Panc1 (cell line): ENCODE results near the gene SLC22A23. TPM values are rescaled to one million over a fixed set of nuclear protein-coding genes. Genes with fewer than 3 reads are reported as not detected.

Experiments
- ATAC-seq: fragments of 200-7000 bp; cut with Tn5 transposase; 2 replicates; pipeline ENCODE4 v1.9.1; 2020; ENCODE audit warnings: mild to moderate bottlenecking, moderate library complexity
- BruUV-seq: library from RNA; stranded (reverse); fragments of 400-500 nt; replicated peaks from 2 replicates; lab custom pipeline; 2021; lab: Mats Ljungman, UMichigan
- CTCF ChIA-PET: fragments of 300-600 bp; sonication (Branson Sonifier 250); formaldehyde crosslinking; loops from one replicate; lab custom pipeline; 2022; ENCODE audit warnings: antibody characterized with exemption; lab: Charles Lee
- POLR2A ChIA-PET: fragments of 300-600 bp; sonication (Branson Sonifier 250); formaldehyde crosslinking; loops from one replicate; lab custom pipeline; 2022; ENCODE audit warnings: antibody characterized with exemption; lab: Charles Lee
- DNase-seq: peaks from one replicate; pipeline ENCODE4 v3.0.0-alpha.2; 2010; ENCODE audit warnings: low read depth, low spot score
- H3K27ac ChIP-seq: 2 replicates; pipeline ENCODE4 v1.5.1; 2011; ENCODE audit warnings: mild to moderate bottlenecking, low read length, inconsistent platforms
- H3K27me3 ChIP-seq: fragments of 200-500 bp; sonication (Bioruptor generic); 2 replicates; pipeline ENCODE4 v1.6.0; 2014; ENCODE audit warnings: low read length, inconsistent platforms; ENCODE audit not compliant: control insufficient read depth, insufficient read depth
- H3K36me3 ChIP-seq: fragments of 200-500 bp; sonication (Bioruptor generic); 2 replicates; pipeline ENCODE4 v1.5.1; 2014; ENCODE audit warnings: inconsistent platforms, mild to moderate bottlenecking, low read length, moderate library complexity; ENCODE audit not compliant: control insufficient read depth, insufficient read depth
- H3K4me1 ChIP-seq: 2 replicates; pipeline ENCODE4 v1.5.1; 2011; ENCODE audit warnings: inconsistent platforms, mild to moderate bottlenecking, low read length, moderate library complexity; ENCODE audit not compliant: control insufficient read depth, insufficient read depth
- H3K4me3 ChIP-seq, 2 experiments: 2 replicates each; pipeline ENCODE4 v1.5.1; 2011 to 2012; ENCODE audit warnings: low read depth in 2 of 2, low read length in 2 of 2, mild to moderate bottlenecking in 2 of 2, inconsistent platforms in 1 of 2, moderate library complexity in 1 of 2
- H3K9me3 ChIP-seq: fragments of 200-500 bp; sonication (Bioruptor generic); 2 replicates; pipeline ENCODE4 v1.5.1; 2014; ENCODE audit warnings: low read depth, mild to moderate bottlenecking, inconsistent platforms, low read length, moderate library complexity; ENCODE audit not compliant: control insufficient read depth, insufficient read depth
- POLR2AphosphoS5 ChIP-seq: IDR thresholded peaks from 2 replicates; pipeline ENCODE4 v1.6.1; 2012; ENCODE audit warnings: mild to moderate bottlenecking, low read depth, low read length, moderate library complexity
- SIN3A ChIP-seq: IDR thresholded peaks from 2 replicates; pipeline ENCODE4 v1.6.1; 2012; ENCODE audit warnings: low read depth, mild to moderate bottlenecking, low read length, moderate library complexity, borderline replicate concordance; ENCODE audit not compliant: insufficient read depth
- TCF7L2 ChIP-seq: IDR thresholded peaks from 2 replicates; pipeline ENCODE4 v1.6.1; 2011; ENCODE audit warnings: mild to moderate bottlenecking, low read depth, low read length, inconsistent platforms
- in situ Hi-C: cut with HindIII; loops from 2 replicates; pipeline ENCODE4 v1.10.0; 2016; ENCODE audit warnings: low sequenced_read_pairs, low pct_unique_long_range_greater_than_20kb
- intact Hi-C: fragments of 100-400 bp; cut with micrococcal nuclease; formaldehyde crosslinking; loops from one replicate; pipeline ENCODE4 v1.10.0; 2022; ENCODE audit not compliant: unreplicated experiment
- total RNA-seq: library from RNA; stranded (reverse); gene quantifications from one replicate; pipeline ENCODE4 v1.2.1, GENCODE V29; 2021; ENCODE audit not compliant: unreplicated experiment
- TF ChIP-seq, protein P1 (sequence below), 2 experiments: IDR thresholded peaks; 2 replicates each; pipeline ENCODE4 v1.6.1; 2011 to 2012; ENCODE audit warnings: low read depth in 2 of 2, control low read depth in 1 of 2, low read length in 1 of 2, mild to moderate bottlenecking in 1 of 2, moderate library complexity in 1 of 2; ENCODE audit not compliant: insufficient read depth in 1 of 2
- TF ChIP-seq, protein P2 (sequence below): fragments of 450-650 bp; IDR thresholded peaks from 2 replicates; pipeline ENCODE4 v1.5.1; 2017; ENCODE audit warnings: mild to moderate bottlenecking

Gene SLC22A23
- total RNA-seq, 1 experiment from 2014 or later: 4.5 TPM

DNA sequence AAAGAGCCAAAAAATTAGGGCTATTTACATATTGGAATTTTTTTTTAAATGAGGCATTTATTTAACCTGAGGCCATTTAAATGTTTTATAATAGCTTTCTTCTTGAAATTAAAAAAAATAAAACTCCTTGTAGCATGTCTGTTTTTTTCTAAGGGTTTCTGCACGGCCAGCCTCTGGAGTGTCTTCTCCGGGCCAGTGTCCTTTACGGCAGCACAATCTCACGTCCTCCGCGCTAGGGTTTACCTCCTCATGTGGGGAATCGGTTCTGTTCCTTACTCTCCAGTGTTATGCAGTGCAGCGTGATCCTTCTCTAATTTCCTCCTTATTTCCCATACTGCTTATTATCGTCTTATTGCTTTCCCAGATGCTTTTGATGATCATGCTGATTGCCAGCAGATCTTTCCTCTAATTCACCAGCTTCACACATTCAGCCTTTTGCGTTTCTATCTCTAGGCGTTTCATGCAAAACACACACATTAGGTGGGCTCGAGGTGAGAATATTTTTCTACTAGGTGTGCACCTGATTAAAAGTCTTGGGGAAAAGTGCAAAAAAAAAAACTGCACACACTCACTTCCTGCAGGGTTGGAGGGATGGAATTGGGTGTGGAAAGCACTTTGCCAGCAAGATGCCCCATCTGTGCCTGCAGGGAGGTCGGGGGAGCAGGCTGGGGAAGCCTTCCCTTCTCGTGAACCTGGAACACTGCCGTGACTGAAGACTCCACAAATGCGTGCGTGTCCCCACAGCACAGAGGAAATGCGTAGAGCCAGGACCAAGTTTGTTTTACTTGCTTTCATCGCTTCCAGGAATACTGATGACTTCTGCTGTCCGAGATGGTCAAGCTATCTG is 142.0 kb downstream of the SLC22A23 start:
- H3K27ac ChIP-seq: no peak overlapping the region
- ChIA-PET POLR2A (interaction anchor here (0.7 kb wide), 1 partner anchor 56 kb away, joined by 3 read pairs; no protein-coding TSS in a partner anchor), CTCF (no interaction called here)
- H3K36me3 ChIP-seq: no peaks in the 10 kb centered on the region
- intact Hi-C loops: loop anchor here (1.0 kb wide), 1 partner anchor 9 kb away; no protein-coding TSS in a partner anchor
- DNase-seq (no peak), ATAC-seq (no peak)
- H3K4me3 ChIP-seq: no peak overlapping the region
- no TSS peak for BruUV-seq
- in situ Hi-C loops: no loop called here
- H3K27me3 ChIP-seq: no peaks in the 10 kb centered on the region; the same call in 1 of the 2 replicates
- no peaks in the 10 kb centered on the region for H3K9me3 ChIP-seq
- H3K4me1 ChIP-seq: no peaks in the 10 kb centered on the region
- TF ChIP-seq, protein P1, sequence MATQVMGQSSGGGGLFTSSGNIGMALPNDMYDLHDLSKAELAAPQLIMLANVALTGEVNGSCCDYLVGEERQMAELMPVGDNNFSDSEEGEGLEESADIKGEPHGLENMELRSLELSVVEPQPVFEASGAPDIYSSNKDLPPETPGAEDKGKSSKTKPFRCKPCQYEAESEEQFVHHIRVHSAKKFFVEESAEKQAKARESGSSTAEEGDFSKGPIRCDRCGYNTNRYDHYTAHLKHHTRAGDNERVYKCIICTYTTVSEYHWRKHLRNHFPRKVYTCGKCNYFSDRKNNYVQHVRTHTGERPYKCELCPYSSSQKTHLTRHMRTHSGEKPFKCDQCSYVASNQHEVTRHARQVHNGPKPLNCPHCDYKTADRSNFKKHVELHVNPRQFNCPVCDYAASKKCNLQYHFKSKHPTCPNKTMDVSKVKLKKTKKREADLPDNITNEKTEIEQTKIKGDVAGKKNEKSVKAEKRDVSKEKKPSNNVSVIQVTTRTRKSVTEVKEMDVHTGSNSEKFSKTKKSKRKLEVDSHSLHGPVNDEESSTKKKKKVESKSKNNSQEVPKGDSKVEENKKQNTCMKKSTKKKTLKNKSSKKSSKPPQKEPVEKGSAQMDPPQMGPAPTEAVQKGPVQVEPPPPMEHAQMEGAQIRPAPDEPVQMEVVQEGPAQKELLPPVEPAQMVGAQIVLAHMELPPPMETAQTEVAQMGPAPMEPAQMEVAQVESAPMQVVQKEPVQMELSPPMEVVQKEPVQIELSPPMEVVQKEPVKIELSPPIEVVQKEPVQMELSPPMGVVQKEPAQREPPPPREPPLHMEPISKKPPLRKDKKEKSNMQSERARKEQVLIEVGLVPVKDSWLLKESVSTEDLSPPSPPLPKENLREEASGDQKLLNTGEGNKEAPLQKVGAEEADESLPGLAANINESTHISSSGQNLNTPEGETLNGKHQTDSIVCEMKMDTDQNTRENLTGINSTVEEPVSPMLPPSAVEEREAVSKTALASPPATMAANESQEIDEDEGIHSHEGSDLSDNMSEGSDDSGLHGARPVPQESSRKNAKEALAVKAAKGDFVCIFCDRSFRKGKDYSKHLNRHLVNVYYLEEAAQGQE (IDR thresholded peaks at IDR 0.05; ENCODE audit: insufficient read depth in 1 of 2, low read depth in 2 of 2, low read length in 1 of 2): no peak
- TF ChIP-seq, protein P2, sequence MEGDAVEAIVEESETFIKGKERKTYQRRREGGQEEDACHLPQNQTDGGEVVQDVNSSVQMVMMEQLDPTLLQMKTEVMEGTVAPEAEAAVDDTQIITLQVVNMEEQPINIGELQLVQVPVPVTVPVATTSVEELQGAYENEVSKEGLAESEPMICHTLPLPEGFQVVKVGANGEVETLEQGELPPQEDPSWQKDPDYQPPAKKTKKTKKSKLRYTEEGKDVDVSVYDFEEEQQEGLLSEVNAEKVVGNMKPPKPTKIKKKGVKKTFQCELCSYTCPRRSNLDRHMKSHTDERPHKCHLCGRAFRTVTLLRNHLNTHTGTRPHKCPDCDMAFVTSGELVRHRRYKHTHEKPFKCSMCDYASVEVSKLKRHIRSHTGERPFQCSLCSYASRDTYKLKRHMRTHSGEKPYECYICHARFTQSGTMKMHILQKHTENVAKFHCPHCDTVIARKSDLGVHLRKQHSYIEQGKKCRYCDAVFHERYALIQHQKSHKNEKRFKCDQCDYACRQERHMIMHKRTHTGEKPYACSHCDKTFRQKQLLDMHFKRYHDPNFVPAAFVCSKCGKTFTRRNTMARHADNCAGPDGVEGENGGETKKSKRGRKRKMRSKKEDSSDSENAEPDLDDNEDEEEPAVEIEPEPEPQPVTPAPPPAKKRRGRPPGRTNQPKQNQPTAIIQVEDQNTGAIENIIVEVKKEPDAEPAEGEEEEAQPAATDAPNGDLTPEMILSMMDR: no peak
- TF ChIP-seq SIN3A (no peak), POLR2AphosphoS5 (no peak), TCF7L2 (no peak)

DNA sequence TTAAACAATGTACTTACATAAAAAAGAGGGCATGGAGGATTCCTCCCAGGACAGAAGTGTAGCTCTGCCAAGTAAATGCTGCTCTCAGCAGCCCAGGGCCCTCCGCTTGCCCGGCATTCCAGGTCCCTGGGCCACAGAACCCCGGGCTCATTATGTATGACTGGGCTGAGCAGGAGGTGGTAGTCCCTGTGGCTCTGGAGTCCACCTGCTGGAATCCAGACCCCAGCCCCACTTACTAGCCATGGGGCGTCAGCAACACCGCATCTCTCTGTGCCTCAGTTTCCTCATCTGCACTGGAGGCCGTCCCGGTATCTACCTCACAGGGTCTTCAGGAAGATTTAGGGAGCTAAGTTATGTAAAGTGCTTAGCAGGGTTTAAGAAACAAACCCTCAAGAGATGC is 142.7 kb downstream of the SLC22A23 start:
- CTCF ChIA-PET: no interaction called here
- no TSS peak for BruUV-seq
- no peaks in the 10 kb centered on the region for H3K36me3 ChIP-seq

More for the DNA sequence above, 142.7 kb downstream of the SLC22A23 start:
- no peak overlapping the region for H3K27ac ChIP-seq
- ATAC-seq (no peak), DNase-seq (no peak)
- in situ Hi-C loops (no loop called here), intact Hi-C loops (no loop called here)
- H3K9me3 ChIP-seq: no peaks in the 10 kb centered on the region
- H3K27me3 ChIP-seq: no peaks in the 10 kb centered on the region; the same call in 1 of the 2 replicates
- no peak overlapping the region for H3K4me3 ChIP-seq
- H3K4me1 ChIP-seq: no peaks in the 10 kb centered on the region
- POLR2A ChIA-PET: no interaction called here
- TF ChIP-seq POLR2AphosphoS5: no peak
- TF ChIP-seq, protein P2: no peak
- TF ChIP-seq SIN3A: no peak
- TF ChIP-seq TCF7L2: no peak
- TF ChIP-seq, protein P1 (IDR thresholded peaks at IDR 0.05; ENCODE audit: insufficient read depth in 1 of 2, low read depth in 2 of 2, low read length in 1 of 2): no peak
